Measurements from ENCODE around the gene LMF1. TPM values are rescaled to one million over a fixed set of nuclear protein-coding genes. Genes with fewer than 3 reads are reported as not detected.

LMF1 gene
- total and polyA plus RNA-seq, 2 of the 8 experiments (the other 6 are each of a cell fraction or from before 2014, with no cell fraction given) = 3.5 to 9.1 TPM

DNA sequence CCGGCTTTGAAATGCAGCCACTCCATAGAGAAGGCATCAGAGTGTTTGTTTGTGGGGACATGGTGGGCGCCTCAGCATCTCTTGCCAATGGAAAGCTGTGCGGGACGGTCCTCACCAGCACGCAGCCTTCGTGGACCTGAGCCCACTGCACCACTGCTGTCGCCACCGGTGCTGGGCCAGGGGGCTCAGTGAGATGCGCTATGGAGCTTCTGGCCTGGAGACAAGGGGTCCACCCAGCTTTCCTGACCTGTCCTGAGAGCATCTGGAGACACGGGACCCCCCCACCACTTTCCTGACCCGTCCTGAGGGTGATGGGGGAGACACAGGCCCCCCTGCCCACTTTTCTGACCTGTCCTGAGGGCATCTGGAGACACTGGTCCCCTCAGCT lies 79.4 kb downstream of the LMF1 start:
- Histone ChIP-seq H2BK20ac (ENCODE audit: low read length) (no peak overlapping the region), H2AFZ (ENCODE audit: low read length) (no peak overlapping the region), H3K23ac (ENCODE audit: insufficient read length) (no peak overlapping the region), H3K23me2 (ENCODE audit: low read depth, low read length) (no peaks in the 10 kb centered on the region), H3K14ac (ENCODE audit: insufficient read length) (no peak overlapping the region), H3K9me3 (ENCODE audit: insufficient read depth in 2 of 2, low read depth in 1 of 2, low read length in 1 of 2) (no peaks in the 10 kb centered on the region; a peak in 1 of 4 replicates), H3K27ac (ENCODE audit: low read depth, low read length) (no peak overlapping the region), H2BK5ac (ENCODE audit: low read depth, low read length) (no peak overlapping the region), H2BK120ac (replicated peaks; ENCODE audit: low read depth, low read length) (no peak overlapping the region), H3K4me3 (ENCODE audit: extremely low read depth in 1 of 4, insufficient read depth in 2 of 4, low read depth in 3 of 4, low read length in 4 of 4) (no peak overlapping the region), H3K79me2 (ENCODE audit: control insufficient read depth in 1 of 2, insufficient read depth in 2 of 2, low read length in 2 of 2) (no peaks in the 10 kb centered on the region), H3K36me3 (ENCODE audit: control insufficient read depth in 2 of 4, insufficient read depth in 4 of 4, low read length in 3 of 4) (no peaks in the 10 kb centered on the region), H3K4me2 (ENCODE audit: insufficient read depth in 1 of 2, low read depth in 2 of 2, low read length in 2 of 2) (no peak overlapping the region), H3K56ac (replicated peaks; ENCODE audit: insufficient read length, low read depth, low read length) (no peak overlapping the region), H3K18ac (ENCODE audit: extremely low read depth, low read length) (no peak overlapping the region), H3K9ac (replicated peaks in 1 of 4; ENCODE audit: extremely low read depth in 1 of 4, low read depth in 3 of 4, low read length in 3 of 4) (no peak overlapping the region), H3K4ac (replicated peaks; ENCODE audit: insufficient read length, low read depth, low read length) (no peak overlapping the region), H3K27me3 (replicated peaks in 1 of 4; ENCODE audit: control insufficient read depth in 3 of 4, extremely low read depth in 1 of 4, insufficient read depth in 3 of 4, low read length in 3 of 4) (no peaks in the 10 kb centered on the region), H2AK5ac (ENCODE audit: low read depth, low read length) (no peak overlapping the region), H3K79me1 (ENCODE audit: low read depth, low read length) (no peaks in the 10 kb centered on the region), H4K20me1 (replicated peaks in 1 of 2; ENCODE audit: control insufficient read depth in 1 of 2, insufficient read depth in 2 of 2, low read length in 2 of 2) (peaks cover 0 to 3% of the 10 kb centered on the region in 2 experiments), H2BK15ac (ENCODE audit: low read length) (no peak overlapping the region), H4K8ac (ENCODE audit: extremely low read depth, insufficient read depth, low read length) (no peak overlapping the region), H2BK12ac (ENCODE audit: low read depth, low read length) (no peak overlapping the region), H4K5ac (ENCODE audit: insufficient read length, low read depth, low read length) (no peak overlapping the region), H3K4me1 (replicated peaks in 1 of 4; ENCODE audit: control insufficient read depth in 3 of 4, insufficient read depth in 4 of 4, low read length in 3 of 4) (peaks cover 0 to 18% (median 9%) of the 10 kb centered on the region in 4 experiments; a peak in 5 of 7 replicates), H4K91ac (replicated peaks; ENCODE audit: insufficient read length, low read length) (no peak overlapping the region)
- ChIA-PET POLR2A (ENCODE audit: partially characterized antibody) (no interaction called here), CTCF (ENCODE audit: partially characterized antibody) (no interaction called here)
- WGBS, 2 experiments (ENCODE audit: extremely low coverage in 1 of 2, insufficient coverage in 1 of 2, insufficient read length in 1 of 2, insufficient replicate concordance in 2 of 2, low coverage in 1 of 2, low lambda C conversion rate in 2 of 2, missing lambda C conversion rate in 1 of 2) = 79% methylated on average over 9 of the region's 11 CpGs; no CpG with 5 or more reads in 1 of the 2 experiments
- TF ChIP-seq CTBP2 (IDR thresholded peaks at IDR 0.05; ENCODE audit: borderline replicate concordance, insufficient read depth, insufficient read length, low read length) (no peak), CHD2 (IDR thresholded peaks at IDR 0.05; ENCODE audit: low read length) (no peak), BRCA1 (IDR thresholded peaks at IDR 0.05; ENCODE audit: low read depth, low read length) (no peak)
- DNase-seq (ENCODE audit: low read depth in 1 of 2, low spot score in 2 of 2) = no peak
- FAIRE-seq = no peak

Measured in H1 (cell line).